GM20431 (cell line): ENCODE measurements around the gene ARPP19.
"Not testable (repeated sequence)": the region's sequence is repeated elsewhere in the genome, so short reads cannot be mapped to it uniquely, and the experiment has no call there.

Source experiments
- in situ Hi-C: fragments of 300-500 bp; cut with MseI, MboI; formaldehyde crosslinking; loops from one replicate; pipeline ENCODE4 v1.15.0; 2020; ENCODE audit warnings: low sequenced_read_pairs; ENCODE audit not compliant: unreplicated experiment

ARPP19 gene

GRCh38 chr15:52568601-52569585 is at the start of gene ARPP19:
Gene ARPP19 (minus strand): TSS chr15:52569030. CDS start chr15:52568892, 138 bp downstream.
- in situ Hi-C loops, result no loop called here

- in situ Hi-C loops, result loop anchor here (25.0 kb wide), 1 partner anchor 120 kb away; no protein-coding TSS in a partner anchor
Measured at GRCh38 chr15:52617026-52617425, 48.2 kb upstream of the ARPP19 start.

- in situ Hi-C loops, result loop anchor here (25.0 kb wide), 1 partner anchor 122 kb away; no protein-coding TSS in a partner anchor
Measured at GRCh38 chr15:52615302-52615701, 46.5 kb upstream of the ARPP19 start.

- in situ Hi-C loops, result loop anchor here (25.0 kb wide), 1 partner anchor 128 kb away; no protein-coding TSS in a partner anchor
Measured at GRCh38 chr15:52609593-52609992, 40.8 kb upstream of the ARPP19 start.

GRCh38 chr15:52584414-52584813 is 15.6 kb upstream of the ARPP19 start:
- in situ Hi-C loops, result no loop called here

- in situ Hi-C loops, result no loop called here
Measured at GRCh38 chr15:52579852-52580251, 11.0 kb upstream of the ARPP19 start.

- in situ Hi-C loops, result no loop called here
Measured at GRCh38 chr15:52576692-52577091, 7.9 kb upstream of the ARPP19 start.

GRCh38 chr15:52575573-52575972 is 6.7 kb upstream of the ARPP19 start:
- in situ Hi-C loops, result not testable (repeated sequence)

- in situ Hi-C loops, result no loop called here
Measured at GRCh38 chr15:52575072-52575471, 6.2 kb upstream of the ARPP19 start.

- in situ Hi-C loops, result not testable (repeated sequence)
Measured at GRCh38 chr15:52574623-52575022, 5.8 kb upstream of the ARPP19 start.

- in situ Hi-C loops, result no loop called here
Measured at GRCh38 chr15:52567871-52568600, 794 bp downstream of the ARPP19 start.

- in situ Hi-C loops, result no loop called here
Measured at GRCh38 chr15:52566889-52567288, 1.9 kb downstream of the ARPP19 start.

- in situ Hi-C loops, result not testable (repeated sequence)
Measured at GRCh38 chr15:52565417-52566358, 3.1 kb downstream of the ARPP19 start.

GRCh38 chr15:52563501-52564060 is 5.2 kb downstream of the ARPP19 start:
- in situ Hi-C loops, result no loop called here

GRCh38 chr15:52559575-52559974 is 9.3 kb downstream of the ARPP19 start:
- in situ Hi-C loops, result no loop called here

GRCh38 chr15:52559022-52559421 is 9.8 kb downstream of the ARPP19 start:
- in situ Hi-C loops, result no loop called here

GRCh38 chr15:52558196-52558595 is 10.6 kb downstream of the ARPP19 start:
- in situ Hi-C loops, result no loop called here

GRCh38 chr15:52557274-52557641 is 11.6 kb downstream of the ARPP19 start:
- in situ Hi-C loops, result no loop called here

GRCh38 chr15:52556524-52557273 is 12.1 kb downstream of the ARPP19 start:
- in situ Hi-C loops, result no loop called here
